Right ventricle myocardium inferior (tissue), 1 donor: ENCODE measurements around the gene KLK11. TPM values are rescaled to one million over a fixed set of nuclear protein-coding genes. Genes with fewer than 3 reads are reported as not detected.

Experiments
- ATAC-seq: fragments of 200-7000 bp; cut with Tn5 transposase; one replicate; pipeline ENCODE4 v1.9.1; 2020; ENCODE audit warnings: mild to moderate bottlenecking, moderate library complexity
- DNase-seq: peaks from one replicate; pipeline ENCODE4 v3.0.0; 2021; ENCODE audit errors: missing footprints
- intact Hi-C: fragments of 100-400 bp; cut with DNase I; formaldehyde crosslinking; loops from one replicate; pipeline ENCODE4 v1.11.0; 2022
- total RNA-seq: library from RNA; stranded (reverse); fragmentation: NEBNext Ultra II Directional; extraction: Animal tissue kit (Norgen Biotek cat#: 25700); gene quantifications from one replicate; pipeline ENCODE4 v1.2.1, GENCODE V29; 2021
- donor health status: DM: no; HTN: yes; CAD: no; lungs with severe emphysema.

KLK11 gene
- total RNA-seq, 1 donor from 2014 or later: not detected

DNA sequence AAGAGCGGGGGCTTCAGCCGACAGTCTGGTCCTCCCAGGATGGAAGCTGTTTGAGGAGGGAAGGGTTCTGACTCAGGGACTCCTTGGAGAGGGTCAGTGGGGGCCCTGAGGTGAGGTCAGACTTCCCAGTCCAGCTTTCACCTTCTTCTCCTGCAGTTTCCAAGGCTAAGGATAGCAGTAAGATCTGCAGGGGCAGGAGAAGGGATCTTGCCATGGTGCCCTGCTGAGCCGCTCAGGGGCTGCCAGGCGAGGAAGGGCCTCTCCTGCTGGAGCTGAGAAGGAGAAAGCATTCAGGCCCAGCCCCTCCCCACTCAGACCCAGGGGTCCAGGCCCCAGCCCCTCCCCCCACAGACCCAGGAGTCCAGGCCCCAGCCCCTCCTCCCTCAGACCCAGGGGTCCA lies 44.2 kb downstream of the KLK11 start:
- ATAC-seq (no peak), DNase-seq (no peak)
- intact Hi-C loops: no loop called here

DNA sequence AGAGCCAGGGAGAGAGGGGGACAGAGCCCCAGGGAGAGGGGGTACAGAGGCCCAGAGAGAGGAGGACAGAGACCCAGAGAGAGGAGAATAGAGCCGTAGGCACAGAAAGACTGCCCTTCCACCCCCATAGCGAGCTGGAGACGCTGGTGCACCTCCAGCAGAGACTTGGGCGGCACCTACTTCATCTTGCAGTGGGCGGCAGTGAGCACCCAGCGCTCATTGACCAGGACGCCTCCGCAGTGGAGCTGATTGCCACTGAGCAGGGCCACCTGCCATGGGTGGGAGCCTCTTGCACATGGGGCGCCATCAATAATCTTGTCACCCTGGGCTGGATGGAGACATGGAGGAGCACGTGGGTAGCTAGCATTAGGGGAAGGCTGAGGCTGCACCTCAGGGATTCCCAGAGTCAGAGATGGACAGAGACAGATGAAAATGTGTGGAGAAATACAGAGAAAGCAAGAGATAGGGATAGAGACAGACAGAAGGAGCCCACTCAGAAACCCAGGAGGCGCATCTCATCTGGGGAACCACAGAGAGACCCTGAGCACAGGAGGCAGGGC lies 44.7 kb downstream of the KLK11 start:
- DNase-seq: no peak
- intact Hi-C loops: no loop called here
- no peak for ATAC-seq

DNA sequence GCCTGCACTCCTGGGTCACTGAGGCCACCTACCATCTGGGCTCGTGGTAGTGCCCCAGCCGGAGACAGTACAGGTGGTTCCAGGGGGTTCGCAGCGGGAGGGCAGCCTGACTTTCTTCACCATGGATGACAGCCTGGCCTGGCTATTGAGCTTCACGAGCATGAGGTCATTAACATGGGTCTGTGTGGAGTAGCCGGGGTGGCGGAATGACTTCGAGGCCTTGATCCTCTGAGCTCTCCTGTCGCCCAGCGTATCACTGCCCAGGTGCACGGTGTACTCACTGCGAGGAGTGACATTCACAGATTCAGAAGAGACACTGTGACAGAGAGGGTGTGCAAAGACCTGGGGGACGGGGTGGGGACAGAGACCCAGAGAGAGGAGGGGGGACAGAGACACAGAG lies 46.2 kb downstream of the KLK11 start:
- intact Hi-C loops: no loop called here
- no peak for ATAC-seq
- DNase-seq: no peak

DNA sequence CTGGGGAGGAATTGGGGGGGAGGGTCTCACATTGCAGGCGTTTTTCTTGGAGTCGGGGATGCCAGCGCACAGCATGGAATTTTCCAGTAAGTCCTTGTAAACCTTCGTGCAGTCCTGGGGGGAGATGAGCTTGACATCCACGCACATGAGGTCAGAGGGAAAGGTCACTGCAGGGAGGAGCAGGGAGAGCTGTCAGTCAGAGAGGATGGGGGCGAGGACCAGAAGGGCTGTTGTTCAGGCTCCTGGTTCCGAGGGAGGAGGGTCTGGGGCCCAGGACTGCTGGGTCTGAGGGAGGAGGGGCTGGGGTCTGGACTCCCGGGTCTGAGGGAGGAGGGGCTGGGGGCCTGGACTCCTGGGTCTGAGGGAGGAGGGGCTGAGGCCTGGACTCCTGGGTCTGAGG lies 46.7 kb downstream of the KLK11 start:
- ATAC-seq: no peak
- intact Hi-C loops: no loop called here
- no peak for DNase-seq

DNA sequence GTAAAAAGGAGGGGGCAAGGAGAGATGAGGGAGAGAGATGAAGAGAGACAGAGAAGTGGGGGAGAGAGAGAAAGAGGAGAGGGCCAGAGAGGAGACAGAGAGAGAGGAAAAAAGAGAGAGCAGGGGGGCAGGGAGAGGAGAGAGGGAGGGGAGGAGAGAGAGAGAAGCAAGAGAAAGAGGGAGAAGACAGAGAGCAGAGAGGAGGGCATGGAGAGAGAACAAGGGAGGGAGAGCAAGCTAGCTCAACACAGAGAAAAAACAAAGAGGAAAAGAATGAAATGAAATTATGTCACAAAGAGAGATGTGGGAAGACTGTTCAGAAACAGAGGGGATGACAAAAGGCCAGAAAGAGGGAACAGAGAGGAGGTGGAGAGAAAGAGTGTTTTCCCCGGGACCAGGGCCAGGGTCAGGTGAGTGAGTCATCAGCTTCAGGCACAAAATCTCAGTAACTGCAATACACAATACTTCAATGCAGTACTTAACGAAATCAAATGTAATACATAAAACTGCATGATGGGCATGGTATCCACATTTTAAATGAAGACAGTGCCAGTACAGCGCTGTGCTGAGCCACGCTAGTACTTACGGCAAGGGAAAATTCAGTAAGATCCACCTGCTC lies 47.5 kb downstream of the KLK11 start:
- intact Hi-C loops: no loop called here
- ATAC-seq: no peak
- no peak for DNase-seq

DNA sequence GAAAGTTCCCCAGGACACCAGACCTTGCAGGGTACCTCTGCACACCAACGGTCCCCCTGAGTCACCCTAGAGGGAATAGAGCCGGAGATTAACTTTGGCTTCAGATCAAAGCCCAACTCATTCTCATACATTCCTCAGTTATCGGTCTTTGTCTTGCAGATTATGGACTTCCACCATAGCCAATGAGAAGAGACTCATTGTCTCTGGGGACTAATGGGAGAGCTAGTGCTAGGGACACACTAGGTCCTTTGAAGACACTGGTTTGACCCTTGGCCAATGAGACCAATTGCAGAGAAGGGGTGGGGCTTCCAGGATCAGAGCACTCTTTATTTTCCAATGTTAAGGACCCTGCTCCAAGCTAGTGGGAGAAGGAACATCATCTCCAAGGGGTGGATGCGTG lies 48.8 kb downstream of the KLK11 start:
- intact Hi-C loops: no loop called here
- no peak for DNase-seq

DNA sequence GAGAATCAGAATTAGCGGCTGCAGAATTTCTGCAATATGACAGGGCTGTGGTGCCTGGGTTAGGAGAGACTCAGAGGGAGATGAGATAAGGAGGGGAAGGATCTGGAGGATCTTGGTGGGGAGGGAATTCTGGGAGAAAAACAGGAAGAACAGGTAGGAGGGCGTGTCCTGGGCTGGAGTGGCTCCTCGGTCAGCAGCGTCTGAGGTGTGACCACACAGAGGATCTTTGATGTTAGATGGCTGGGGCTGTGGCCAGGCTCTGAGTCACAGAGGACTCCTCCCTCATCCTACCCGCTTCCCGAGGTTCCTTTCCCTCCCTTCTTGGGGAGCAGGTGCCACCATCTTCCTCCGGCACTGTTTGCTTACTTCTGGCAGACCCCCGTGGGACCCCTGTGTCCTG lies 50.6 kb downstream of the KLK11 start:
- DNase-seq (no peak), ATAC-seq (no peak)
- intact Hi-C loops: no loop called here

More for the DNA sequence above, 48.8 kb downstream of the KLK11 start:
- no peak for ATAC-seq

DNA sequence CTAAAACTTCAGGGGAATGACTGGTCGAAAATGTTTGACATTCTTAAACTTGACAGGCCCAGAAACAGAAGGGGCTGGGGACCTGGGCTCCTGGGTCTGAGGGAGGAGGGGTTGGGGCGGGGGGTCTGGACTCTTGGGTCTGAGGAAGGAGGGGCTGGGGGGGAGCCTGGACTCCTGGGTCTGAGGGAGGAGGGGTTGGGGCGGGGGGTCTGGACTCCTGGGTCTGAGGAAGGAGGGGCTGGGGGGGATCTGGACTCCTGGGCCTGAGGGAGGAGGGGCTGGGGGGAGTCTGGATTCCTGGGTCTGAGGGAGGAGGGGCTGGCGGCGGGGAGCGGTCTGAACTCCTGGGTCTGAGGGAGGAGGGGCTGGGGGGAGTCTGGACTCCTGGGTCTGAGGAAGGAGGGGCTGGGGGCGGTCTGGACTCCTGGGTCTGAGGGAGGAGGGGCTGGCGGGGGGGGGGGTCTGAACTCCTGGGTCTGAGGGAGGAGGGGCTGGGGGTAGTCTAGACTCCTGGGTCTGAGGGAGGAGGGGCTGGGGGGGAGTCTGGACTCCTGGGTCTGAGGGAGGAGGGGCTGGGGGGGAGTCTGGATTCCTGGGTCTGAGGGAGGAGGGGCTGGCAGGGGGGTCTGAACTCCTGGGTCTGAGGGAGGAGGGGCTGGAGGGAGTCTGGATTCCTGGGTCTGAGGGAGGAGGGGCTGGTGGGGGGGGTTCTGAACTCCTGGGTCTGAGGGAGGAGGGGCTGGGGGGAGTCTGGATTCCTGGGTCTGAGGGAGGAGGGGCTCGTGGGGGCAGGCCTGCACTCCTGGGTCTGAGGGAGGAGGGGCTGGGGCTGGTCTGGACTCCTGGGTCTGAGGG lies 51.5 kb downstream of the KLK11 start:
- no peak for ATAC-seq
- intact Hi-C loops: no loop called here
- DNase-seq: no peak

DNA sequence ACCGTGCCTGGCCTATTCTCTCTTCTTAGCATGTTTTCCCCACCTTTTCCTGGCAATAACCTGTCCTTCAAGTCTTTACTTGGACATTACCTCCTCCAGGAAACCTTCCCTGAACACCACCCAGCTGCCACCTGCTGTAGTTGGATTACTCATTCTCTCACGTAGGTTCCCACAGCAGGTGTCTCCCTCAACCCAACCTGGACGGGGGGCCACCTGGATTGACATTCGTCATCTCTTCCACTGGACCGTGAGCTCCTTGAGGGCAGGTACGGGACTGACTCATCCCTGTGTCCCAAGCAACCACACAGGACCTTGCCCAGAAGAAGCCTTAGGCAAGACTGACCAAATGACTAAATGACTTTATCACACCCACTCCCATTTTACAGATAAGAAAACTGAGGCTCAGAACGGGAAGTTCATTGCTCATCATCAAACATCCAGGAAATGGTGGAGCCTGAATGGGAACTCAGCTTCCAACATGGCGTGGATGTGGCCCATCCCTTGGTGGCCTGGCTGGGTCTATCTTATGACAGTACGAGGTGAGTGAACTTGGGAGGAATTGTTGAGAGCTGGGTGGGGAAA lies 53.5 kb downstream of the KLK11 start:
- DNase-seq: no peak
- intact Hi-C loops: no loop called here
- ATAC-seq: no peak

Other genes with a start within 250 kb of the KLK11 start
- not detected for gene ACP4, start 236.2 kb downstream of the KLK11 start, total RNA-seq
- gene KLK1, start 202.8 kb downstream of the KLK11 start, total RNA-seq: 0.32 TPM
- not detected for gene KLK15, start 193.0 kb downstream of the KLK11 start, total RNA-seq
- gene KLK3, start 171.7 kb downstream of the KLK11 start, total RNA-seq: not detected
- gene KLK2, start 153.2 kb downstream of the KLK11 start, total RNA-seq: not detected
- gene KLK4, start 115.2 kb downstream of the KLK11 start, total RNA-seq: not detected
- gene KLK5, start 73.6 kb downstream of the KLK11 start, total RNA-seq: not detected
- not detected for gene KLK6, start 57.0 kb downstream of the KLK11 start, total RNA-seq
- not detected for gene KLK7, start 42.7 kb downstream of the KLK11 start, total RNA-seq
- not detected for gene KLK8, start 25.0 kb downstream of the KLK11 start, total RNA-seq
- not detected for gene KLK10, start 6.9 kb downstream of the KLK11 start, total RNA-seq
- gene KLK12, start 8.4 kb upstream of the KLK11 start, total RNA-seq: not detected
- gene KLK13, start 38.5 kb upstream of the KLK11 start, total RNA-seq: not detected
- gene KLK14, start 56.3 kb upstream of the KLK11 start, total RNA-seq: 2.8 TPM
- gene CTU1, start 81.8 kb upstream of the KLK11 start, total RNA-seq: 5.2 TPM
- gene SIGLEC9, start 98.3 kb upstream of the KLK11 start, total RNA-seq: 2.9 TPM
- gene SIGLEC7, start 115.7 kb upstream of the KLK11 start, total RNA-seq: 0.87 TPM
- gene CD33, start 198.5 kb upstream of the KLK11 start, total RNA-seq: 6.5 TPM
- not detected for gene SIGLECL1, start 224.5 kb upstream of the KLK11 start, total RNA-seq